HCT116 (cell line): ENCODE data around the gene RPUSD3.

Source experiments
- EGR1 ChIP-seq: IDR thresholded peaks from 2 replicates; pipeline ENCODE4 v1.6.1; 2012; ENCODE audit warnings: low read depth
- ELF1 ChIP-seq: IDR thresholded peaks from 2 replicates; pipeline ENCODE4 v1.6.1; 2012; ENCODE audit warnings: low read depth, borderline replicate concordance
- EZH2 ChIP-seq: fragments of 200-600 bp; sonication (generic); IDR thresholded peaks from 2 replicates; pipeline ENCODE4 v1.6.1; 2017; ENCODE audit warnings: antibody characterized with exemption, mixed run types
- JUND ChIP-seq: IDR thresholded peaks from 2 replicates; pipeline ENCODE4 v1.6.1; 2012
- POLR2A ChIP-seq: IDR thresholded peaks from 2 replicates; pipeline ENCODE4 v1.7.0; 2011; ENCODE audit warnings: borderline replicate concordance; ENCODE audit not compliant: insufficient read depth, insufficient read length; ENCODE audit errors: extremely low read depth
- POLR2AphosphoS5 ChIP-seq: IDR thresholded peaks from 2 replicates; pipeline ENCODE4 v1.6.1; 2011; ENCODE audit warnings: mild to moderate bottlenecking, low read depth, low read length, moderate library complexity
- RAD21 ChIP-seq: IDR thresholded peaks from 2 replicates; pipeline ENCODE4 v1.6.1; 2012; ENCODE audit warnings: low read depth, mild to moderate bottlenecking
- SP1 ChIP-seq: IDR thresholded peaks from 2 replicates; pipeline ENCODE4 v1.6.1; 2012; ENCODE audit warnings: low read depth
- TF ChIP-seq, protein P1 (sequence below), 3 experiments: fragments of 200-600 bp in 1 of 3; sonication (generic) in 1 of 3; IDR thresholded peaks in 2 of 3; conservative IDR thresholded peaks in 1 of 3; 2 replicates each; pipeline ENCODE4 v1.5.1; 2012 to 2017; ENCODE audit warnings: low read depth in 2 of 3, low read length in 2 of 3, antibody characterized with exemption in 1 of 3, borderline replicate concordance in 1 of 3, control low read depth in 1 of 3, mild to moderate bottlenecking in 1 of 3, mixed read lengths in 1 of 3, mixed run types in 1 of 3, moderate library complexity in 1 of 3; ENCODE audit not compliant: insufficient read depth in 1 of 3
- TF ChIP-seq, protein P2 (sequence below): IDR thresholded peaks from 2 replicates; pipeline ENCODE4 v1.6.1; 2012; ENCODE audit warnings: low read depth
- TF ChIP-seq, protein P3 (sequence below): IDR thresholded peaks from 2 replicates; pipeline ENCODE4 v1.6.1; 2012

DNA sequence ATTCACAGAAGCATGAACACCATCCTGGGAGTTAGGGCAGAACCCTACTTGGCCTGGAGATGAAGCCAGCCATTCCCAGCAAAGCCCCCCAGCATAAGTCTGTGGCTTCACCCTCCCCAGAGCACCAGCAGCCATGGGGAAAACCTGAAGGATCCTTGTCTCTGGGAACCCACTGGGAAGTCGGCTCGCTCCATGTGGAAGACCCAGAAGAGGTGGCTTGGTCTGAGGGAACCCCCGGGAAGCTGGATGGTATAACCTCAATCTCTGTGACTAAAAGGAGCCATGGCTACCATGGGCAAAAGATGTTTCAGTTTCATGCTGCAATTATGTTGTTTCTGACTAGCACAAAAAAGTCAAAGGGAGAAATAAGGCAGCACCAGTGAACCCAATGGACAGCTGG is 11.8 kb upstream of the RPUSD3 start:
- TF ChIP-seq, protein P1, sequence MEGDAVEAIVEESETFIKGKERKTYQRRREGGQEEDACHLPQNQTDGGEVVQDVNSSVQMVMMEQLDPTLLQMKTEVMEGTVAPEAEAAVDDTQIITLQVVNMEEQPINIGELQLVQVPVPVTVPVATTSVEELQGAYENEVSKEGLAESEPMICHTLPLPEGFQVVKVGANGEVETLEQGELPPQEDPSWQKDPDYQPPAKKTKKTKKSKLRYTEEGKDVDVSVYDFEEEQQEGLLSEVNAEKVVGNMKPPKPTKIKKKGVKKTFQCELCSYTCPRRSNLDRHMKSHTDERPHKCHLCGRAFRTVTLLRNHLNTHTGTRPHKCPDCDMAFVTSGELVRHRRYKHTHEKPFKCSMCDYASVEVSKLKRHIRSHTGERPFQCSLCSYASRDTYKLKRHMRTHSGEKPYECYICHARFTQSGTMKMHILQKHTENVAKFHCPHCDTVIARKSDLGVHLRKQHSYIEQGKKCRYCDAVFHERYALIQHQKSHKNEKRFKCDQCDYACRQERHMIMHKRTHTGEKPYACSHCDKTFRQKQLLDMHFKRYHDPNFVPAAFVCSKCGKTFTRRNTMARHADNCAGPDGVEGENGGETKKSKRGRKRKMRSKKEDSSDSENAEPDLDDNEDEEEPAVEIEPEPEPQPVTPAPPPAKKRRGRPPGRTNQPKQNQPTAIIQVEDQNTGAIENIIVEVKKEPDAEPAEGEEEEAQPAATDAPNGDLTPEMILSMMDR (IDR thresholded peaks at IDR 0.05 in 2 of 3, conservative IDR thresholded peaks at IDR 0.05 in 1 of 3; ENCODE audit: borderline replicate concordance in 1 of 3, insufficient read depth in 1 of 3, low read depth in 2 of 3, low read length in 2 of 3): no peak
- TF ChIP-seq EZH2 (no peak), EGR1 (no peak), POLR2A (no peak), JUND (no peak), SP1 (no peak), POLR2AphosphoS5 (no peak), ELF1 (no peak), RAD21 (no peak)
- TF ChIP-seq, protein P2, sequence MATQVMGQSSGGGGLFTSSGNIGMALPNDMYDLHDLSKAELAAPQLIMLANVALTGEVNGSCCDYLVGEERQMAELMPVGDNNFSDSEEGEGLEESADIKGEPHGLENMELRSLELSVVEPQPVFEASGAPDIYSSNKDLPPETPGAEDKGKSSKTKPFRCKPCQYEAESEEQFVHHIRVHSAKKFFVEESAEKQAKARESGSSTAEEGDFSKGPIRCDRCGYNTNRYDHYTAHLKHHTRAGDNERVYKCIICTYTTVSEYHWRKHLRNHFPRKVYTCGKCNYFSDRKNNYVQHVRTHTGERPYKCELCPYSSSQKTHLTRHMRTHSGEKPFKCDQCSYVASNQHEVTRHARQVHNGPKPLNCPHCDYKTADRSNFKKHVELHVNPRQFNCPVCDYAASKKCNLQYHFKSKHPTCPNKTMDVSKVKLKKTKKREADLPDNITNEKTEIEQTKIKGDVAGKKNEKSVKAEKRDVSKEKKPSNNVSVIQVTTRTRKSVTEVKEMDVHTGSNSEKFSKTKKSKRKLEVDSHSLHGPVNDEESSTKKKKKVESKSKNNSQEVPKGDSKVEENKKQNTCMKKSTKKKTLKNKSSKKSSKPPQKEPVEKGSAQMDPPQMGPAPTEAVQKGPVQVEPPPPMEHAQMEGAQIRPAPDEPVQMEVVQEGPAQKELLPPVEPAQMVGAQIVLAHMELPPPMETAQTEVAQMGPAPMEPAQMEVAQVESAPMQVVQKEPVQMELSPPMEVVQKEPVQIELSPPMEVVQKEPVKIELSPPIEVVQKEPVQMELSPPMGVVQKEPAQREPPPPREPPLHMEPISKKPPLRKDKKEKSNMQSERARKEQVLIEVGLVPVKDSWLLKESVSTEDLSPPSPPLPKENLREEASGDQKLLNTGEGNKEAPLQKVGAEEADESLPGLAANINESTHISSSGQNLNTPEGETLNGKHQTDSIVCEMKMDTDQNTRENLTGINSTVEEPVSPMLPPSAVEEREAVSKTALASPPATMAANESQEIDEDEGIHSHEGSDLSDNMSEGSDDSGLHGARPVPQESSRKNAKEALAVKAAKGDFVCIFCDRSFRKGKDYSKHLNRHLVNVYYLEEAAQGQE: no peak
- TF ChIP-seq, protein P3, sequence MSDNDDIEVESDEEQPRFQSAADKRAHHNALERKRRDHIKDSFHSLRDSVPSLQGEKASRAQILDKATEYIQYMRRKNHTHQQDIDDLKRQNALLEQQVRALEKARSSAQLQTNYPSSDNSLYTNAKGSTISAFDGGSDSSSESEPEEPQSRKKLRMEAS: no peak
